Measurements from ENCODE around the gene GALNT12. TPM values are rescaled to one million over a fixed set of nuclear protein-coding genes. Genes with fewer than 3 reads are reported as not detected.

Gene GALNT12
- total and polyA plus RNA-seq, 8 donors: 9.0 to 212 (median 41.8) TPM

- peak overlapping the region in 3 of 5 donors; percentile 58 to 73 (median 72) for H3K27ac ChIP-seq
- H3K4me3 ChIP-seq: no peak overlapping the region
- 84 to 89% (median 88%) methylated on average over 5 of the region's 5 CpGs for WGBS, 5 donors
- H3K27me3 ChIP-seq: no peaks in the 10 kb centered on the region
- no peak for DNase-seq
- intact Hi-C loops (cut with DNase I; ENCODE audit: low total_unique reads): loop anchor here (10.0 kb wide), 1 partner anchor 99 kb away; no protein-coding TSS in a partner anchor
- no peaks in the 10 kb centered on the region for H3K9me3 ChIP-seq
- TF ChIP-seq CTCF (IDR thresholded peaks at IDR 0.05): no peak
- TF ChIP-seq POLR2AphosphoS5 (IDR thresholded peaks at IDR 0.05): no peak
- no peak for TF ChIP-seq POLR2A (IDR thresholded peaks at IDR 0.05)
- no peak for TF ChIP-seq EP300 (IDR thresholded peaks at IDR 0.05)
- H3K4me1 ChIP-seq: peaks cover 8 to 55% (median 29%) of the 10 kb centered on the region in 4 donors
- H3K36me3 ChIP-seq: no peaks in the 10 kb centered on the region
Measured at GRCh38 chr9:98865284-98865875, 57.9 kb downstream of the GALNT12 start.

GRCh38 chr9:98866435-98867102, 59.1 kb downstream of the GALNT12 start:
- Histone ChIP-seq H3K27ac (peak overlapping the region; percentile 16 to 73 (median 59)), H3K36me3 (no peaks in the 10 kb centered on the region), H3K4me3 (no peak overlapping the region), H3K4me1 (peaks cover 8 to 49% (median 25%) of the 10 kb centered on the region in 4 donors), H3K27me3 (no peaks in the 10 kb centered on the region), H3K9me3 (no peaks in the 10 kb centered on the region)
- DNase-seq: no peak
- TF ChIP-seq POLR2A (IDR thresholded peaks at IDR 0.05) (no peak), CTCF (IDR thresholded peaks at IDR 0.05) (no peak), EP300 (IDR thresholded peaks at IDR 0.05) (no peak), POLR2AphosphoS5 (IDR thresholded peaks at IDR 0.05) (no peak)
- 57 to 71% (median 63%) methylated on average over 6 of the region's 6 CpGs for WGBS, 5 donors
- intact Hi-C loops (cut with DNase I; ENCODE audit: low total_unique reads): loop anchor here (10.0 kb wide), 1 partner anchor 98 kb away; no protein-coding TSS in a partner anchor

GRCh38 chr9:98867103-98867428, 59.6 kb downstream of the GALNT12 start:
- H3K9me3 ChIP-seq: no peaks in the 10 kb centered on the region
- peaks cover 8 to 44% (median 20%) of the 10 kb centered on the region in 4 donors for H3K4me1 ChIP-seq
- H3K4me3 ChIP-seq: no peak overlapping the region
- no peaks in the 10 kb centered on the region for H3K27me3 ChIP-seq
- intact Hi-C loops (cut with DNase I; ENCODE audit: low total_unique reads): loop anchor here (10.0 kb wide), 1 partner anchor 98 kb away; no protein-coding TSS in a partner anchor
- H3K36me3 ChIP-seq: no peaks in the 10 kb centered on the region
- WGBS, 5 donors: 38 to 58% (median 57%) methylated on average over 1 of the region's 1 CpG
- peak overlapping the region; percentile 23 to 73 (median 59) for H3K27ac ChIP-seq
- TF ChIP-seq POLR2A (IDR thresholded peaks at IDR 0.05) (no peak), EP300 (IDR thresholded peaks at IDR 0.05) (no peak), POLR2AphosphoS5 (IDR thresholded peaks at IDR 0.05) (no peak), CTCF (IDR thresholded peaks at IDR 0.05) (no peak)
- DNase-seq: no peak

- H3K27me3 ChIP-seq: no peaks in the 10 kb centered on the region
- intact Hi-C loops (cut with DNase I; ENCODE audit: low total_unique reads): loop anchor here (10.0 kb wide), 1 partner anchor 97 kb away; no protein-coding TSS in a partner anchor
- TF ChIP-seq POLR2AphosphoS5 (IDR thresholded peaks at IDR 0.05) (peak; percentile 22 to 77 (median 69)), POLR2A (IDR thresholded peaks at IDR 0.05) (no peak)
- no peaks in the 10 kb centered on the region for H3K9me3 ChIP-seq
- H3K36me3 ChIP-seq: no peaks in the 10 kb centered on the region
- no peak overlapping the region for H3K4me3 ChIP-seq
- H3K4me1 ChIP-seq: peaks cover 8 to 41% (median 18%) of the 10 kb centered on the region in 4 donors
- DNase-seq: peak; percentile 55 to 69
- 30 to 47% (median 42%) methylated on average over 4 of the region's 4 CpGs for WGBS, 5 donors
- peak overlapping the region; percentile 39 to 73 (median 59) for H3K27ac ChIP-seq
Measured at GRCh38 chr9:98867429-98868168, 60.1 kb downstream of the GALNT12 start.
